ENCODE data around the gene CD68.
"Not testable (repeated sequence)": the region's sequence is repeated elsewhere in the genome, so short reads cannot be mapped to it uniquely, and the experiment has no call there.

The CD68 gene

DNA sequence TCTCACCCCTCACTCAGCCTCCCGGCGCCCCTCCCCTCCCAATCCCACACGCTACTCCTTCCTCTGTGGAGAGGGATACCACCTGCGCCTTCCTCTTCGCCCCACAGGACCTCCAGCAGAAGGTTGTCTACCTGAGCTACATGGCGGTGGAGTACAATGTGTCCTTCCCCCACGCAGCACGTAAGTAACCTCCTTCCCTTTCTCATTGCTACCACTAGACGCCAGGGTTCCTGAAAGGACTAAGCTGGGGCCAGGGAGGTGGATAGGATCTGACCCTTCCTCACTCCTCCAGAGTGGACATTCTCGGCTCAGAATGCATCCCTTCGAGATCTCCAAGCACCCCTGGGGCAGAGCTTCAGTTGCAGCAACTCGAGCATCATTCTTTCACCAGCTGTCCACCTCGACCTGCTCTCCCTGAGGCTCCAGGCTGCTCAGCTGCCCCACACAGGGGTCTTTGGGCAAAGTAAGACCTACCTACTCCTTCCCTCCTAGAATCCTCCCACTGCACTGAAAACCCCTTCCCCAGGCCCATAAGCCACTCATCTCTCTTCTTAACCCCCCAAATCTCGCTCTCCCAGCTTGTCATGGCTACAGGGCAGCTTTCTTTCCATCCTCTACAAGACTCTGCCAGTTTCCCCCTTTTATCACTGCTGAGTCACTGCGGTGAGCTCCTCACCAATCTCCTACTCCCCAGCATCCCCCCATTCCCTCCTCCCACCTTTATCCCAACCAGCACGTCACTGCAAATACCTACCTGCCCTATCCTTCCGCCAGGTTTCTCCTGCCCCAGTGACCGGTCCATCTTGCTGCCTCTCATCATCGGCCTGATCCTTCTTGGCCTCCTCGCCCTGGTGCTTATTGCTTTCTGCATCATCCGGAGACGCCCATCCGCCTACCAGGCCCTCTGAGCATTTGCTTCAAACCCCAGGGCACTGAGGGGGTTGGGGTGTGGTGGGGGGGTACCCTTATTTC is 1.5 kb downstream of the CD68 start:
- no peak for DNase-seq (ENCODE audit: low read depth in 3 of 3)

DNA sequence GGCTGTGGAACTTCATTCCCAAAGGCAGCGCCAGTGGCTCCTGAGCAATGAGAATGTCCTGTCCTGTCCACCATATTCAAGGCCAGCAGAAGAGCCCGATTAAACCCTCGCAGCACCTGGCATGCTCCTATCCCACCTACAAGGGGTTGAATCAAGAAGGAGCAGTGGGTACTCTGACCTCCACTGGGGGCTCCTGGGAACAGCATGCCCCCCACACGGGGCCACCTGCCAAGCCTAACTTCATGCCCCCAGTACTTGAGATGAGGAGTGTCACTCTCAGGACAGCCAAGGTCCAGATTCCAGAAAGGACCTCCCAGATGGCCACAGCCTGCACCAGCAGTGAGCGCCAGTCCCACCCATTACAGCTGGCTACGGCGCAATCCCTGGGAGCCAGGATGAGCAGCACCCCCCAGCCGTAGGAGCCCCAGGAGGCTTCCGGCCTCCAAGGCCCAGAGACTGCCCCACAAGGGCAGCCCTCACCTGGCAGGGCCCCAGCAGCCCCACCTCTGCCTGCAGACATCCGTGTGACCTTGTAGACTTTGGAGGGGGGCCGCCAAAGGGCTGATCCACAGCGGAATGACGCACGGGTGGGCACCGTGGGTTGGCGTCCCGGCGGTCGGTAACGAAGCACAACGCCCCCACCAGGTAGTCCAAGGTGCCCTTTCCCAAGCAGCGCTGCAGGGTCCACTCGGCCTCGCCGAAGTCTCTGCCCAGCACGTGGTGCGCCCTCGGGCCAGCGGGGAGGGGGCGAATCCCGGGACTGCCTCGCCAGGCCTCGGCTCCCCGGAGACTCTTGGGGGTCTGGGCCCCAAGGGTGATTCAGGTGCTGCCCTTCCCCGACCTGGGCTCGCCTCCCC is 3.2 kb downstream of the CD68 start:
- DNase-seq (ENCODE audit: low read depth in 3 of 3): no peak

DNA sequence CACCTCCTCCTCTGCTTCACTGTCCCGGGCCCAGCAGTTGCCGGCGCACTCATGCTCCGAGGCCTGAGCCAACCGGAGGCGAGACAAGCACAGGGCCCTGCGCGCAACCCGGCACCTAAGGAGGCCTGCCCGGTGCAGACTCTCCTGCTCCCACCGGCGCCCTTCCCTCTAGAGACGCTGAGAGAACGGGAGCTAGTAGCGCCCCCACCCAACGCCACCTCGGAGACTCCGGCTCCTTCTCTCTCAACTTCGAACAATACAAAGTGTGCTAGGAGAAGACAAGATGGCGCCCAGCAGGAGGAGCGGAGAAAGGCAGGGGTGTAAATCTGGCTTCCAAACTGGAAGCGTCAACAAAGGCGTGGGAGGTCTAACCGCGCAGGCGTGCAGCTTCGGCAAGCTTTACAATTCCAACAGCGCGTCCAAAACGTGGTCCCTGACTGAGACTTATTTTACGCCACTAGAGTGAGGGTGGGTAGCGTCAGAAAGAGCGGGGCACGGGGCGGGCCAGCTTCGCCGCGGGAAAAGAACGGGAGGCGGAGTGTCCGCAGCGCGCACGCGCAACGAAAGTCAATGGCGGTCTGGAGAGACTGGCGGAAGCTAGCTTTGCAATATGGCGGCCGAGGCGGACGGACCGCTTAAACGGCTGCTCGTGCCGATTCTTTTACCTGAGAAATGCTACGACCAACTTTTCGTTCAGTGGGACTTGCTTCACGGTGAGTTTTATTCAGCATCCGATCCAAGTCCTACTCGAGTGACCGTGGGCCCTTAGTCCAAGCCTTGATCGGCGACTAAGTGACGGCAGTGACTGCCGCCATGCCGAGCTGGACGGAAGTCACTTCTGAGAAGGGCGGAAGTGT is 4.0 kb downstream of the CD68 start, which contains the start of gene MPDU1:
MPDU1 (plus strand) TSS at position 600 of the 857 bp plus-strand sequence; CDS start at position 611, 11 bp downstream.
- DNase-seq (ENCODE audit: low read depth in 3 of 3): peak; percentile 83 to 89 (median 89)

DNA sequence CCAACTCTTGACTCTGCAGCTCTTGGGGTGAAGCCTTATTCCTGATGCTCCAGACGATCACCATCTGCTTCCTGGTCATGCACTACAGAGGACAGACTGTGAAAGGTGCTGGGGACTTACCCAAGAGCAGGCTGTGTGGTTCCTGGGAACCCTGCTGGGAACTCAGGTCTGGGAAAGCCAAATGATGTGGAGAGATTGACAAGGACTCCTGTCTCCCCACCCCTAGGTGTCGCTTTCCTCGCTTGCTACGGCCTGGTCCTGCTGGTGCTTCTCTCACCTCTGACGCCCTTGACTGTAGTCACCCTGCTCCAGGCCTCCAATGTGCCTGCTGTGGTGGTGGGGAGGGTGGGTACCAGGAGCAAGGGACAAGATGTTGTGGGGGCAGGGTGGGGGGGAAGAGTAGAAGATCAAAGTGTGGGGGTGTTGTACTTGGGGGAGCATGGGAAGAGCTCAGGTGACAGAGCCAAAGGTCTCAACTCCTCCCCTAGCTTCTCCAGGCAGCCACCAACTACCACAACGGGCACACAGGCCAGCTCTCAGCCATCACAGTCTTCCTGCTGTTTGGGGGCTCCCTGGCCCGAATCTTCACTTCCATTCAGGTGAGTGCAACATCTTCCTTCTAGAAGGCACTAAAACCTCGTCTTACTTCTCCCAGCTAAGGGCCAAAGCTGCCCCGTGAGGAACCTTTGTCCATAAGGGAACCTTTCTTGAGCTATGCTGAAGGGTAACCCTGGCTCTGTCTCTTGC is 7.4 kb downstream of the CD68 start:
- no peak for DNase-seq (ENCODE audit: low read depth in 3 of 3)

DNA sequence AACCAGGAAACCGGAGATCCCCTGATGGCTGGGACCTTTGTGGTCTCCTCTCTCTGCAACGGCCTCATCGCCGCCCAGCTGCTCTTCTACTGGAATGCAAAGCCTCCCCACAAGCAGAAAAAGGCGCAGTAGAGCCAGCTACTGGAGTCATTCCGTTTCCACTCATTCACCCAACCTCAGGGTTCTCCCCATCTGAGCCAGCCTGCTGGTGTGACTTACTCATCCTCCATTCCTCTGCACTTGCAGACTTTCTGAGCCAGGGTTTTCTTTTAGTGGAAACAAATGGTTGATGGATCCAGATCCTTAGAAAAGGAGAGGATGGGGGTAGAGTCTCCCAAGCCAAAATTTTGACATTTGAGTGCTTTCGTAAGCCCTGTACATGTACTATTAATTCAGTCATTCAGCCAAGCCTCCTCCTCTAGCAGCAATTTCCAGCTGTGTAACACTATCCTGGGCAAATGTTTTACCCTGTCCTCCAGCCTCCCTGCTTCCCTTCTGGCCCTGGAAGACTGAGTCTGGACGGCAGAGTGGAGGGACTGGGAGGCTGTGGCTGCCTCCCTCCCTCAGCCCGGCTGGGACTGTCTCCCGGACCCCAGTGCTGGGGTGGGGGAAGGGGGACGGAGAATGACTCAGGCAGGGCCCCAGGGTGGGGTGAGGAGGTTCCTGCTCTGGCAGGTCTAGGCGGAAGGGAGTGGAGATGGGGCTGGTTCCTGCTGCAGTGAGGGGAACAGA is 8.1 kb downstream of the CD68 start:
- no peak for DNase-seq (ENCODE audit: low read depth in 3 of 3)

DNA sequence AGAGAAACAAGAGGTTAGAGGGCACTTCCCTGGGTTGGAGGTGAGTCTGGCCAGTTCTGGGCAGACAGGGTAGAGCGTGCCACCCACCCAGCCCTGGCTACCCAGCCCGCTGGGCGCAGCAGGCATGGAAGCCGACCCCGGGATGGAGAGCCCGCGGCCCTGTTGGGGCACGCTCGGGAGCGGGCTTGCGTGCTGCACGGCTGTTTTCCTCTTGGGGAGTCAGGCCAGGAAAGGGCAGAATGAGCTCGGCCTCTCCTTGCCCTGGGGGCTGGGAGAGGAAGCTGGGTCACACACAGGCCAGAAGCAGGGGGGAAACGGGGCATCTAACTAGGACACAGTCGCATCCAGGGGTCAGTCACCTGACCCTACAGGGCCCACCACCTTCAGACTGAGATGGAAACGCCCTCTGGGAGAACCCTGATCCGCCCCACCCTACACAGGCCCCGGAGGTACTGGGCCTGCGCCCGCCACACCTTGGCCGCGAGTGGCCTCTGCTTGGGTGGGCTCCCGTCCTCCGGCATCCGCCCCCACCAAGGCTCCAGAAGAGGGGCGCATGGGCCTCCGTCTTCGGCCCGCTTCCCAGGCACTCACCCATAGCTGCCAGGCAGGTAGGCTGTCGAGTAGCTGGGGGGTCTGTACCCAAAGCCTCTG is 9.2 kb downstream of the CD68 start:
- no peak for DNase-seq (ENCODE audit: low read depth in 3 of 3)

DNA sequence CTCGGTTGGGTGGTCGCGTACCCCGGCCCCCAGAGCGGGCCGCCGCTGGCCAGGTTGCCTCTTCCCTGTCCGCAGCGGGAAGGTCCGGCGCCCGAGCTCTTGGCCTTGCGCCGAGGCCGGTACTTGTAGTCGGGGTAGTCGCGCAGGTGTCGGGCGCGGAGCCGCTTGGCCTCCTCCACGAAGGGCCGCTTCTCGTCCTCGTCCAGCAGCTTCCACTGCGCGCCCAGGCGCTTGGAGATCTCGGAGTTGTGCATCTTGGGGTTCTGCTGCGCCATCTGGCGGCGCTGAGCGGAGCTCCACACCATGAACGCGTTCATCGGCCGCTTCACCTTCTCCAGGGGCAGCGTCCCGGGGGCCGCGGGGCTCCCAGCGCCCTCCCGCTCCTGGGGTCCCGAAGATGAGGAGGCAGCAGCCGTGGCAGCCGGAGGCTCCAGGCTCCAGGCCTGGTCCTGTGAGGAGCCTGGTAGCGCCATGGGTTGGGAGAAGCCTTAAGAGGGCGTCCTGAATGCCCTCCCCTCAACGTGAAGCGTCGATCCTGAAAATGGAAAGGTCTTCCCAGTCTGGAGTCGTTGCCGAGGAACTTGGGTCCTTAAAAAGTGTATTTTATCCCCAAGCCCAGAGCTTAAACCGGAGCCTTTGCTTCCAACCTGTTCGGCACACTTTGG is 9.9 kb downstream of the CD68 start:
- DNase-seq (ENCODE audit: low read depth in 3 of 3): peak in 2 of 3 experiments; percentile 45 to 49

DNA sequence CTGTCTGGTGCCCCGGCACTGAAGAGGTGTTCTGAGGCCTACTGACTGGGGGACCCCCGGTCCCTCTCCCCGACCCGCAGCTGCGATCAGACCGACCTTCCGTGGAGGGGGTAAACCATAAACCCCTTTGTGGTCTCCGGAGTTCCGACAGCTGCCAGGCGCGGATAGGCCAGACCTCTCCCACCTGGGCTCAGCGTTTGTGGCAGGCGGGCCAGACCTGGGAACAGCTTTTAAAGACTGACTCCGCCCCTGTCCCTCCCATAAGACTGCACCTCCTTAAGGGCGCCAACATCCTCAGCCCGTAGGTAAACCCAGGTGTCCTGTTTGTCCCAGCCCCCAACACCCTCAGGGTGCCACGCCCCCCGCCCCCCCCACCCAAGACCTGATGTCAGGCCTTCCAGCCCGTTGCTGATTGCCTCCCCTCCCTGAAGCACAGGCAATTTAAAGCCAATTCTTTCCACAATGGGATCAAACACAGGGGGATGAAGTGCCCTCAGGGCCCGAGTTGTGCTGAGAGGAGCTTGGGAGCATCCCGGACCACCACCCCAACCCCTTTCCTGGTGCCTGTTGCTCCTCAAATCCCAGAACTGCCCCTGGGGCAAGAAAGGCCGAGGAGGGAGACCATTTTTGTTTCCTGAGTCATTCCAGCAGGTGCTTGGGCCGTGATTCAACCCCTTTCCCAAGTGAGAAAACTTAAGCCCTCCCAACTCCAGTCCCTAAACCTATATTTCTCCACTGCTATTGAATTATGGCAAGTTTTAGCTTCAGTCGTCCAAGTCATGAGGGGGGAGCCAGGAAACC is 10.7 kb downstream of the CD68 start, which contains the start of gene SOX15:
SOX15 (minus strand) TSS at position 204 of the 801 bp plus-strand sequence. CDS start 418 bp downstream, outside the sequence.
- no peak for DNase-seq (ENCODE audit: low read depth in 3 of 3)

DNA sequence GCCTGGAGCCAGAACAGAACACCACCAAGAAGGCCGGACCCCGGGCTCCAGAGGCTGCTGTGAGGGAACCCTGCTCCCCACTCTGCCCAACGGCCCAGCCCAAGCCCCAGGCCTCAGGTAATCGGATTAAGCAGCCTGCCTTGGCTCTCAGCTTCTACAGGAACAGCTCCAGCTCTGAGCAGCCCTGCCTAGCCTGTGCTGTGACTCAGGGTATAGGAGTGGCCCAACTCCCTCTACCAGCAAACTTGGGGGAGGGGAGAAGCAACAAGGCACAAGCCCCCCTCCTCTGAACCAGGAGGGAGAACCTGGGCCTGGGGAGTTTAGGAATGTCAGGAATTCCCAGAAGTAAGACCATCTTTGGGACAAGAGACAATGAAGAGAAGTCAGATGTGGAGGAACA is 11.3 kb downstream of the CD68 start:
- no peak for DNase-seq (ENCODE audit: low read depth in 3 of 3)

DNA sequence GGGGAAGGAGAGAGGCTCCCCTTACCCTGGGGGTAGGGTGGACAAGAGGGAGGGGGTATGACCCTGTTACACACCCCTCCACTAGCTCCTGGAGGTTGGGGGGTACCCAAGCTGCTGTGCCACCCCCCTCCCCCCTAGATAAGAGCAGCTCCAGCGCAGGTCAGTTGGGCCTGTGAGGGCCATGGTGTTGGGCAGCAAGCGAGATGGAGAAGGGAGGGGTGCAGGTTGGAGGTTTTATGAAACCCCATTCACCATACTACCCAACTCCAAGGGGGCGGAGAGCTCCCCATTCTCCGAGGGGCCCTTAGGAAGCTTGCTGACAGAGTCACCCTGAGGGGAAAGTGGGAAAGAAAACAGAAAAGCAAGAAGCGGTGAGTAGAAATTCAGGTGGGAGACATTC is 12.2 kb downstream of the CD68 start:
- DNase-seq (ENCODE audit: low read depth in 3 of 3): no peak

DNA sequence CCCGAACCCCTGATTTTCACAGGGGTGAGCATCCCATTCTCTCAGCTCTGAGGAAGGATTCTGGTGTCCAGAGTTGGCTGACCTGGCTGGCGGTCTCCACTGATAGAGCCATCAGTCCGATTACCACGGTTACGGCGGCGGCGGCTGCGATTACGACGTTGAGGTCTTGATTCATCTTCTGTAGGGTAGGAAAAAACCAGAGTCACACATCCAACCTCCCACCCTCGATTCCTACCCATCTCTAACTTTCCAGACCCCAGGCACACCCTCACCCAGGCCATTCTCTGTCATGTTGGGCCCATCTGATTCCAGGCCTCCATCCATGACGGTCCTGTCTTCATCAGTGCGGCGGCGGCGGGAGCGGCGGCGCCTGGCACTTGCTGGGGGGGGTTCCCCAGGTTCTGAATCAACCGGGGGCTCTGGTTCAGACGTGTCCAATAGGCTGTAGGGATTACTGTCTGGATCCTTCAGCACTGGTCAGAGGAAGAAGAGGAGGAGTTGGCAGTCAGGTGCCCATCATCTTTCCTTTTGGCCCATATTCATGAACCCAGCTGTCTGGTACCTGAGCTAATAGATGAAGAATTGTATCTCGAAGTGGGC is 13.1 kb downstream of the CD68 start:
- DNase-seq (ENCODE audit: low read depth in 3 of 3): no peak

DNA sequence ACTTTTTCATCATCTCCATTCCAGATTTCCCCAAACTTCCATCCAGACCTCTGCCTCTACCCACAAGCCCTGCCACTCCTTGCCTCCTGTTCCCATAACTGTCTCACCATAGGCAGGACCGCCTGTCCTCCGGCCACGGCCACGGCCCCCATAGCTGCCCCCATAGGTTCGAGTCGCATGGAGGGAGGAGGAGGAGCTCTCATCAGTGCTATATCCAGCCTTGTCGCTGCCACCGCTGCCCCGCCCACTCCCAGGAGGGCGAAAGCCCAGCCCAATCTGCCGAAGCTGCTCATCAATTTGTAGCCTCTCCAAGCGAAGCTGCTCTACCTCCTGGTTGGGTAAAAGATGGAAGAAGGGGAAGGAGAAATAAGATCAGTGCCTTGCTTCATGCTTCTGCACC is 13.9 kb downstream of the CD68 start:
- DNase-seq (ENCODE audit: low read depth in 3 of 3): no peak

DNA sequence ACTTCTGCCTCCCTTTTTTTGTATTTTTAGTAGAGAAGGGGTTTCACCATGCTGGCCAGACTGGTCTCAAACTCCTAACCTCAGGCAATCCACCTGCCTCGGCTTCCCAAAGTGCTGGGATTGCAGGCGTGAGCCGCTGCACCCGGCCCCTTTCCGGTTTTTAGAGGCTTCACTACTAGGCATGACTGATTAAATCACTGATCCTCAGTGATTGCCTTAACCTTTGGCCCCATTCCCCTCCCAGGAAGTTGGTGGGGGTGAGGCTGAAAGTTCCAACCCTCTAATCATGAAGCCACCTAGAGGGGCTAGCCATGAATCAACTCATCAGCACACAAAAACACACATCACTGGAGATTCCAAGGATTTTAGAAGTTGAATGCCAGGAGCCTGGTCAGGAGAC is 18.1 kb downstream of the CD68 start:
- DNase-seq (ENCODE audit: low read depth in 3 of 3): not testable (repeated sequence)

DNA sequence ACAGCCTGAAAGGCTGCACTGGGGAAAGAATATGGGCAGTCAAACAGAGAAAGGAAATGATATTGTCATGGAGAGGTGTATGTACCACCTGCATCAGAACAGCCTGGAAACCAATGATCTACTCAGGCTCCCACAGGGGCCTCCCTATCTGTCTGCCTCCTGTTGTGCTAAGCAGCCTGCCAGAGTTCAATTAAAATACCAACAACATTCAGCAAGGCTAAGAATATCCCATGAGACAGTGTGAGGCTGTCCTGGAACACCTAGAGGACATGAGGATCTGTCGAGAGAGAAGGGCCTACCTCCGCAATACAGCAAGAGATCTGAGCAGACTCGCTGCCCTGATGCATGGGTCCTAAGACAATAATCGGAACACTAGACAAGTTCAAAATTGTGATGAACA is 26.8 kb downstream of the CD68 start:
- DNase-seq (ENCODE audit: low read depth in 3 of 3): no peak

DNA sequence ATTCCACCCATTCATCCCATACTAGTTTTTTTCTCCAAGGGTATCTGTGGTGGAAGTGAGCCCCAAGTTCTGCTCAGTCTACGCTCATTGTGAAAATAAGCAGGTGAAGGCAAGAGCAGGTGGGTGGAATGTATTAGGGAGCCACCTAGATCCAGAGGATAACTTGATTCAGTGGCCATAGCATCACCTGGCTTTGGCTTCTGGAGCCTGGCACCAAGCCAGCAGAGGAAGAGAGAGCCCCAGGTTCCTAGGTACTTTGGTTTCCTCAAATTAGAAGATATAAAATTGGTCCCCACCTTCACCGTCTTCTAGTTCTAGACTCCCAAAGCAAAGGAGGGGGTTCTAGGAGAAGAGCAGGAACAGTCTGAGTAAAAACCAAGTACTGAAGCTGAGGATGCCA is 31.2 kb downstream of the CD68 start:
- DNase-seq (ENCODE audit: low read depth in 3 of 3): no peak

DNA sequence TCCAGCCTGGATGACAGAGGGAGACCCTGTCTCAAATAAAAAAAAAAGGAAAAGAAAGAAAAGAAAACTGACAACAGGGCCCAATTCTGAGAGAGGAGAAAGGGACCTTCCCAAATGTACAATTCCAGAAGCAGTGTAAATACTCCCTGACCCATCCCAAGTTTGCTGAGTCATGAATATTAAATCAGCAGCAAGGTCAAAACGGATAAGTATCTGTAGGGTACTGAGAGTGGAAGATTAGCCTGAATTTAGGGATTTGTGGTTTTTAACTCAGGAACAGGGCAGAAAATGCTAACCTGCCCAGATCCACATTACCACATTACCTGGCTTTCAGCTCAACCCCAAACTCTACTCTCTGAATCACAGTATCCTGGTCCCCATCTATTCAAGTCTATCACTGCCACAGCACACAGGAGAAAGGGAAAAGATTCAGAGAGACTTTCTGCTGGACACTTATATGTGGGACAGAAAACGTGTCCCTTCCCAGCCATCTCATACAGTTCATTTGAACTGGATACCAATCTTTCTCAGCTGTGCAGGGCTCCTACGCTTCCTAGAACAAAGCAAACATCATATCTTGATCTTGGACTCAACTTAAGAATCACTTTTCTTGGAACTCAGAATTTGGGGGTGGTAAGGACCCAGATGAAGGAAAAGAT is 32.3 kb downstream of the CD68 start:
- DNase-seq (ENCODE audit: low read depth in 3 of 3): no peak

DNA sequence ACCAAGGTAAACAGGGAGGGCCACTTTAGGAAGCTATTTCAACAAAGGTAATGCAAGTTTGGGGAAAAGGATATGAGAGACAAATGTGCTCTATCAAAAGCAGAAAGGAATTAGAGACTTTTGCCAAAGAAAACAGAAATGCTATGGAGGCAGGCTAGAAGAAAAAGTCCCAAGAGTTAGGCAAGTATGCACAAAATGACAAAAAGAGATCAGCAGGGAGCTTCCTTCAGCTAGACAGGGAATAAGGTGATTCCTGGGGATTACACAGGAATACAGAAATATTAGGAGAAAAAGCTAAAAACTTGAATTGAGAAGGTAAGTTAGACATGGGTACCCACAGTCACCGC is 32.8 kb downstream of the CD68 start:
- no peak for DNase-seq (ENCODE audit: low read depth in 3 of 3)
